Stimulated activated CD4-positive, alpha-beta T cell treated with anti-CD3 and anti-CD28 coated beads, Interleukin-2, amount 100 ng/mL, for 48 hours (primary cell): ENCODE data around the gene MORC3.
A peak's percentile ranks its signal among the peaks of the same experiment; 100 is the strongest.
"Not testable (repeated sequence)": the region's sequence is repeated elsewhere in the genome, so short reads cannot be mapped to it uniquely, and the experiment has no call there.

Source experiments
- DNase-seq, 2 donors: peaks; one replicate each; pipeline ENCODE4 v3.0.0-alpha.2; 2020

The MORC3 gene

GRCh38 chr21:36325373-36326010 lies 5.5 kb downstream of the MORC3 start:
- DNase-seq, result no peak

DNA sequence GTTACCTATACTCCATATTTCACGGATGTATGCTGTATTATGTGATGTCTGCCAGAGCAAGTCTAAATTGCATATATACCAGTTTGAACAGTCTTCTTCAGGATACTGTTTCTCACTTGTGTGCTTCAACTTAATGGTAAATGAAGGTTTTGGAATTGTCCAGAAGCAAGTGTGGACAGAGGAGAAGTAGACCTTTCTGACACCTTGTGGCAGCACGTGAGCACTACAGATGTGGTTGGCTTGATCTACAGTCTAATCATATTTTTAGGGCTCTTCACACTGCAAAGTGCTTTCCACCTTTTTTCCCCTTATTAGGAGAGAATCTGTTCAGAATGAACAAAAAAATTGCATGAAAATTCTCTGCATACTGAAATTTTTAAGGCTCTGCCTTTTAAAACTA lies 10.9 kb downstream of the MORC3 start:
- peak in 1 of 2 donors; percentile 33 for DNase-seq

- no peak for DNase-seq
Measured at GRCh38 chr21:36337099-36337509, 17.1 kb downstream of the MORC3 start.

DNA sequence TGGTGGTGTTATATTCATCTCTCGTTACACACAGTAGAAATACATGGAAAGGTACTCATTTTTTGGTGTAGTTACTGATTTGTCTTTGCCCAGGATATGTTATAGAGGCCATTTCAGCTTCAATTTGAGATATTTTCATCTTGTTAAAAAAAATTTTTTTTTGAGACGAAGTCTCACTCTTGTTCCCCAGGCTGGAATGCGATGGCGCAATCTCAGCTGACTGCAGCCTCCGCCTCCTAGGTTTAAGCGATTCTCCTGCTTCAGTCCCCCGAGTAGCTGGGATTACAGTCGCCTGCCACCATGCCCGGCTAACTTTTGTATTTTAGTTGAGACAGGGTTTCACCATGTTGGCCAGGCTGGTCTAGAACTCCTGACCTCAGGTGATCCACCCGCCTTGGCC lies 19.0 kb downstream of the MORC3 start:
- no peak for DNase-seq

GRCh38 chr21:36342581-36342980 lies 22.6 kb downstream of the MORC3 start:
- DNase-seq, result not testable (repeated sequence)

- DNase-seq, result no peak
Measured at GRCh38 chr21:36344931-36345330, 24.9 kb downstream of the MORC3 start.

DNA sequence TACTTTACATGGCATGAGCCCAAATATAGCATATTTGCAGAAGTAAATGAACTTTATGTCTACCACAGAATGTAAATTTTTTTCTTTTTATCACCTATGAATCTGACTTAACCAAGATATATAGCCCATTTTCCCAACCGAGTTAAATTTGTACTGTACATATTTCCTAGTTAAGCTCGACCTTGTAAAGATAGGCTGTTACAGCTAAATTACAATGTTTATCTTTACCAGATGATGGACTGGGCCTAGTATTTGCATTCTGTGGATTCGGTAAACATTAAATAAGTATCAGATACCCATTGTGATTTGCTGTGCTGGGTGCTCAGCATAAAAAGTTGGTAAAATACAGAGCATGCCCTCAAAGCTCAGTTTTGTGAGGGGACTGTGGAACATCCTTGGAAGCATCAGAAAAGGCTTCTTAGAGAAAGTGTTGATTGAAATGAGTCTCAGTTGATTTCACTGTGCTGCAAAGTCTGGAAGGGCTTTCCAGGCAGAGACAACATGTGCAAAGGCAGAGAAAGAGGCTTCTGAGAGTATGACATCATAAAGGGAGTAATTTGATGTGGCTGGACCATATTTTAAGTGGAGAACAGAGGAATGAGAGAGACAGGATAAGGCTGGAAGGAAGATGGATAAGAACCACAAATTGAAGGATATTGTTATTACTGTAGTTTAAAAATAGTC lies 27.4 kb downstream of the MORC3 start:
- DNase-seq, result no peak

GRCh38 chr21:36347962-36348328 lies 27.9 kb downstream of the MORC3 start:
- DNase-seq, result no peak

DNA sequence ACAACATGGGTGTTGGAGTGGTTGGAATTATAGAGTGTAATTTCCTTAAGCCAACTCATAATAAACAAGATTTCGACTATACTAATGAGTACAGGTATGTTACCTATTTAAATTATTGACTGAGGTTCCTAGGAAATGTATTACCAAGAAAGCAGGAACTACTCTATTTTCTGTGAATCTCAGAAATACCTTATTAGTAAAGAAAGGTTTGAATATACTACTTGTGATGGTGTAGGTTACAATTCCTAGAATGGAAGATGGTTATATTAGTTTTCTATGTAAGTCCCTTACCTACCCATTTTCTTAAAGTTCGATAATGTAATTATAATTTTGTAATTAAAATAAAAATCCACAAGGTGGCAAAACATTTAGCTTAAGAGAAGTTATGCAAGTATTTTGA lies 29.3 kb downstream of the MORC3 start:
- DNase-seq, result no peak

DNA sequence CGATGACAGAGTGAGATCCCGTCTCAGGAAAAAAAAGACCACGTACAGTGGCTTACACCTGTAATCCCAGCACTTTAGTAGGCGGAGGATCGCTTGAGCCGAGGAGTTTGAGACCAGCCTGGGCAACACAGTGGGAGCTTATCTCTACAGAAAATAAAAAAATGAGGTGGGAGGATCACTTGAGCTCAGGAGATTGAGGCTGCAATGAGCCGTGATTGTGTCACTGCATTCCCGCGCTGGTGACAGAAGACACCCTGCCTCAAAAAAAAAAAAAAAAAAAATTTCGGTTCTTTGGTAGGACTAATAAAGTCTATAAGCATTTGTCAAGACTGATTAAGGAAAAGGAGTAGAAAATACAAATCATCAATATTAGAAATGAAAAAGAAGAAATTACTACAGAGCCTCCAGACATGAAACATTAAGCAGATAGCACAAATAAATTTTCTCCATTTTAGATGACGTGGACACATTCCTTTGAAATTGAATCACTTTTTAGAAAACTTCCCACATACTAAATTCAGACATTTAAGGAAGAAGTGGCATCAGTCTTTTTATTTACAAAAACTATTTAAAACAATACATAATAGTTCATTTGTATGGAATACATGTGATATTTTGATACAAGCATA lies 30.4 kb downstream of the MORC3 start:
- no peak for DNase-seq

DNA sequence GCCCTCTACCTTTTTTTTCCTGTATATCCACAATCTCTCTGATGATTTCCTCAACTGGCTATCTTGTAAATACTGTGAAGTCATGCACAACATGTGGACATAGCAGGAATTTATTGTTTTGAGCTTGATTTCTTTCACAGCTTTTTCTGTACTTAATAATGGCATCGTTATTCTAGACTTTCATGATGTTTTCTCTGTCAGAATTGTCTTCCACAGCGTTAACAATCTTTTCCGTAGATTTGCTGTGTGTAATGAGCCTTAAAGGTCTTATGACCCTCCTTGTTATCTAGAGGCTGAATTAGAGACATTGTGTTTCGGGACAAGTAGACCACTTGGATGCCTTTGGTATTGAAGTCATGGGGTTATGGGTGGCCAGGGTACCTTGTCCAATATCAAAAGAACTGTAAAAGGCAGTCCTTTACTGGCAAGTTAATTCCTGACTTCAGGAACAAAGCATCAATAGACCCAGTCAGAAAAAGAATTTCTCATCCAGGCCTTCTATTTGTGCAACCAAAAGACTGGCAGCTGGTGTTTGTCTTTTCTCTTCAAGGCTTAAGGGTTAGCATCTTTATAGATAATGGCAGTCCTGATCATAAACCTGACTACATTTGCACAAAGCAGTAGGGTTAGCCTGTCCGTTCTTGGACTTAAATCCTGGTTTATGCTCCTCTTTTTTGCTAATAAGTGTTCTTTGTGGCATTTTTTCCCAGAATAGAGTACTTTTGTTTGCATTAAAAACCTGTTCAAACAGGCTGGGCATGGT lies 35.1 kb downstream of the MORC3 start:
- no peak for DNase-seq

- no peak for DNase-seq
Measured at GRCh38 chr21:36355868-36356267, 35.9 kb downstream of the MORC3 start.

DNA sequence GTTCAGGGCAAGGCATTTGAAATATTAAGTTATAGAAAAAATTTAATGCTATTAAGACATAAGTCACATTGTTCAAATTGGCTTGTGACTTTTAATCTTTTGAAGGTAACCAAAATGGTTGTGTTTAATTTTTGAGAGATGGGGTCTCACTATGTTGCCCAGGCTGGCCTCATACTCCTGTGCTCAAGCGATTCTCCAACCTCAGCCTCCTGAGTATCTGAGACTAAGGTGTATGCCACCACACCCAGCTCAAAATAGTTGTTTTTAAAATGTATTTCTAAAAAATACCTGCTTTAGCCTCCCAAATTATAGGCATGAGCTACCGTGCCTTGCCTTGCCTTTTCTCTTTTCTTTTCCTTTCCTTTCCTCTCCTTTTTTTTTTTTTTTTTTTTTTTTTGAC lies 39.2 kb downstream of the MORC3 start:
- no peak for DNase-seq

GRCh38 chr21:36369064-36369685 lies 49.2 kb downstream of the MORC3 start:
- DNase-seq, result no peak

DNA sequence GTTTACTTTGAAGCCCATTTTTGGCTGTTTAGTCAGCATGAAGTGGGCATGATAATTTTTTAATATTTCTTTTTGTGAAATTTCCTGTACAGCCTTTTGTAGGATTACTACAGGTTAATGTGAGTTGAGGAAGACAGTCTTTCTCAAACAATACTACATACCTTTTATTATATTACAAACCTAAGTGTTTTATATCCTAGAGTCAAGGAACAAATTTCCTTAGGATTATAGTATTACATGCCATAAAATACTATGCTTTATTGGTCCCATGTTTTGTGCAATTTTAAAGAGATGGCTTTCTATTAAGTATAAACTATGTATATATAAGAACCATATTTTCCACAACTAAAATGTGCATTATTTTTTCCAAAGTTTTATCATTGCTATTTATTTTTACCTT lies 56.0 kb downstream of the MORC3 start:
- DNase-seq, result no peak

DNA sequence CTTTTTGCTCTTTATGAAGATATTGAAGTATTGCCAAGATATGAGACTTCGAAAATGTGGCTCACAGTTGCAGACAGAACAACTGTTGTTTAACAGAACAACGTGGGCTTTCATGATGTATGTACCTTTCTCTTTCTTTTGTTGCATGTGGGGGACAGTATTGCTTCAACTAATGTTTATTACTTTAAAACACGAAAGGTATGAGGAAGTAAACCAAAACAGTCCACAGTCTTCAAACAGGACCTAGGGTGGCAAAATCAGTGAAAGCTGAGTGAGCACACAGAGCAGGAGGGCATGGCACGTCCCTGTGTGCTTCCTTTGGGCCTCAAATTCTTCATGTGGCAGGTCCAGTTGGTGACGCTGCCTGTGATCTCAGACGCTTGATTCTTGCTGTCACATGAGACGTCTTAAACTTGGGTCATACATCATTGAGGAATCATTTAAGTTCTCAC lies 57.4 kb downstream of the MORC3 start:
- DNase-seq, result no peak

DNA sequence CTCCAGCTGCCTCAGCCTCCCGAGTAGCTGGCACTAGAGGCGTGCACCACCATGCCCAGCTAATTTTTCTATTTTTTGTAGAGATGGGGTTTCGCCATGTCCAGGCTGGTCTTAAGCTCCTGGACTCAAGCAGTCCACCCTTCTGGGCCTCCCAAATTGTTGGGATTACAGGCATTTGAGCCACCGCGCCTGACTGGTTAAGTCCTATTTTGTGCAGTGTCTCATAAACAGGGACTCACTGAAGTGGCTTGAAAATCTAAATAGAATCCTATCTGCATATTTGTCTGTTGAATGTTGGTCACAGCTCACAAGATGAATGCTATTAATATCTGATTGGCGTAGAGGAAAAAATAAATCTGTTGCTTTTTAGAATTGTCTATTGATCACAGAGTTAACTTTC lies 59.3 kb downstream of the MORC3 start:
- DNase-seq, result no peak

- no peak for DNase-seq
Measured at GRCh38 chr21:36381841-36382589, 62.0 kb downstream of the MORC3 start.

DNA sequence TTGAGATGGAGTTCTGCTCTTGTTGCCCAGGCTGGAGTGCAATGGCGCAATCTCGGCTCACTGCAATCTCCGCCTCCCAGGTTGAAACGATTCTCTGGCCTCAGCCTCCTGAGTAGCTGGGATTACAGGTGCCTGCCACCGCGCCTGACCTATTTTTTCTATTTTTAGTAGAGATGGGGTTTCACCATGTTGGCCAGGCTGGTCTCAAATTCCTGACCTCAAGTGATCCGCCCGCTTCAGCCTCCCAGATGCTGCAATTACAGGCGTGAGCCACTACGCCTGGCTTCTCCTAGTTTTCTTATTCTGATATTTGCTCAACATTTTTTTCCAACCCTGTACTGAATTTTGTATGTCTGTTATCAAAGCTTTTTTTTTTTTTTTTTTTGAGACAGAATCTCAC lies 62.7 kb downstream of the MORC3 start:
- not testable (repeated sequence) for DNase-seq

DNA sequence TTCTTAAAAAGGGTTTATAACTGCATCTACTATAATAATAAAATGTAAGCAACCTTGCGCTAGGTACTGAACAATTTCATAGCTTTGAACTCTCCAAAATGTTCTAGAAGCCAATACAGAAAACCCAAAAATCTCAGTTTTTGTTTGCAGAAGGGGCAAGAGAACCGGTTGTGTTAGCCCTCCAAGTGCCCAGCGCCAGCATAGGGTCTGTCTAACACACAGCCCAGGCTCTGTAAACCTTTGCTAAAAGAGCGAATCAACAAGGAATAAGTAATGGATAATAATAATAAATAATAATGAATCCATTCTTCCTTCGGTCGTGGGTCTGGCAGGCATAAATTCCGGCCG lies 64.9 kb downstream of the MORC3 start:
- no peak for DNase-seq

GRCh38 chr21:36385233-36386030 lies 65.4 kb downstream of the MORC3 start, which contains the start of gene CHAF1B:
CHAF1B (plus strand) TSS chr21:36385392; CDS start chr21:36386137, 745 bp downstream.
- peak; percentile 84 to 92 for DNase-seq
